GM21526 (cell line): Measurements from ENCODE around the gene GINS1.

ENCODE experiments used
- ATAC-seq: cut with Tn5 transposase; IDR thresholded peaks from one replicate; pipeline ENCODE4 v1.9.1; 2021; ENCODE audit warnings: moderate library complexity; ENCODE audit not compliant: unreplicated experiment, low FRiP score

GINS1 gene

GRCh38 chr20:25490656-25491445, 83.4 kb downstream of the GINS1 start:
- no peak for ATAC-seq

GRCh38 chr20:25491446-25492038, 84.1 kb downstream of the GINS1 start:
- ATAC-seq = no peak

DNA sequence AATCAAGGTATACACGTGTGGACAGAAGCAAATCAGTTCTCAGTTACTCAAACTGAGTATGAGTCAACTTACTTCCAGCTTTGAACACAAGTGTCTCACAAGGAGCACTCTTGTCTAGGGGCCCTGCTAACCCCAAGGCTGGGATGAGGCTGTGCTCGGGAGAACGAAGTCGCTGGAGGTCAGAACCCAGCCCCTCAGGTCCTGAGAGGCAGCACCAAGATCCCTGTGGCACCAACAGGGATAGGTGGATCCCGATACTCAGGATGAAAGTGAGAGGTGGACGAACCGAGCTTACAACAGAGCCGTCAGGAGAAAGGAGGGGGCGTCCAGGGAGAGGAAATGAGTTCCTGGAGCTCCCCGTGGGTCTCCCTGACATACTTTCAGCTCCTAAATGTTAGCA, 85.7 kb downstream of the GINS1 start:
- ATAC-seq = no peak

DNA sequence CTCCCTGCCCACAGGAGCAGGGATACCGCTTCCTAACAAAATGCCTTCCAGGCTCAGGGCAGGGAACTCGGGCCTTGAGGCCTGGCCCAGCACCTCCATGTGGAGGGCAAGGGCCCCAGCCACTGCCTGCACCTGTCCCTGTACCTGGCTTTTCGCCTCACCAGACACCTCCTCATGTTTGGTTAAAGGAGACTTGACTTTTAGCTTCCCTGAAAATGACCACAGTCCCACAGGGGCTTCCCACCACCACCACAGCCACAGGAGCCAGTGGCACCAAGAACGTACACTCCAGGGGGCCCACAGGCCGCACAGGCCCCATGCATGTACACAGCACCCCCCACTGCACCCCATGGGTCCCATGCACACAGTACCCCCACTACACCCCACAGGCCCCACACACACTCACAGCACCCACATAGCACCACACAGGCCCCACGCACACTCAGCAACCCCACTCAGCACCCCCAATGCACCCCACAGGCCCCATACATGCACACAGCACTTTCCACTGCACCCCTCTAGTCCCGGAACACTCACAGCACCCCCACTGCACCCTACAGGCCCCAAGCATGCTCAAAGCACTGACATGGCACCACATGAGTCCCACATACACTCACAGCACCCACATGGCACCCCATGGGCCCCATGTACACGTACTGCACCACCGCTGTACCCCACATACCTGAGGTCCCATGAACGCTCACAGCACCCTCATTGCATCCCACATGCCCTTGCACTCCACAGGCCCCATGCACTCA, 86.5 kb downstream of the GINS1 start:
- no peak for ATAC-seq

- ATAC-seq = no peak
Measured at GRCh38 chr20:25494506-25495188, 87.2 kb downstream of the GINS1 start.

- ATAC-seq = no peak
Measured at GRCh38 chr20:25495189-25495824, 87.8 kb downstream of the GINS1 start.

DNA sequence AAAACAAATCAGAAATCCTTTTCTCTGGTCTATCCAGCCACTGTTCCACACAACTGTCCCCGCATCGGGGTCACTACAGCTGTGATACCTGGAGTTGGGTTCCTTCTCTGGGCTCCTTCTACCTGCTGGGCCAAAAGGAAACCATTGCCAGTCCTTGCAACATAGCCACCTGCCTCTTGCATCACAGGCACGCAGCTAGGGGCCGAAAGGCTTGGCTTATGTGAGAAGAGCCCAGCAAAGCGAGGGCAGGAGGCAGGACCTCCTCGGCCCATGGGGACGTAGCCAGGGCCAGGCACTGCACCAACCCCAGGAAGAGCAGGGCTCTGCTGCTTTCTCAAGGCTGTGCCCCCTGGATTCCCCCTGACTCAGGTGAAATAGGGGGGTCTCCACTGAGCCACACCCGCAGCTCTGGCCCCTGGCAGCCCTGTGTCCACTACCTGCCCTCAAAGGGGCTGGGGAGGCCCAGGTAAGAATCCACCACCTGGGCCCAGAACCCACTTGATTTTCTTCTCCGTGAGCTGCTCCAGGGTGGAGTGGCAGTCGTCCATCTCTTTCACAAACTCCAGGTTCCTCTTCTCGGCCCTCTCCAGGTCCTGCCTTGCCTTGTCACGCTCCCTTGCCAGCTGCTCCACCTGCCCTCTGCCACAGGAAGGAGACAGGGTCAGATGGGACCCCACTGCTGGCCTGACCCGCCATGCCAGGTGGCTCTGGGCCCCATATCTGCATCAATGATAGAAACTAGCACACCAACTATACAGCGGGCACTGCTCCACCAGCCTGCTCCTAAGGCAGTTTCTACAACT, 88.9 kb downstream of the GINS1 start:
- ATAC-seq = no peak

DNA sequence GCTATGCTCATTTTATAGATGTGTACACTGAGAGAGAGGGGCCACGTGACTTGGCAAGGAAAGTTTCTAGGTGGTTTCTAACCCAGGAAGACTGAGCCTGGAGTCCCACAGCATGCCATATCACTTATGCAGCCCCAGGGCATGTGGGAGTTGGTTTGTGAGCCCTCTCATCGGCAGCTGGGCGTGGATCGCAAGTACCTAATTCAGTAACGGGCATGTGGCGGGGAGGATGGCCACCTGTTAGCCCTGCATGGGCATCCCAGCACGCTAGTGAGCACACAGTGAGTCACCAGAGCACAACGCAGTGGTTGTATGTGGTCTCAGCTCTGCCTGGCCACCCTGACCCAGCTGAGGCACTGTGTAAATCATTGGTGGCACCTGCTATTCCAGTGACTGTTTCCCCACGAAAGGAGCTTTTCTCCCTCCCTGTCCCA, 89.5 kb downstream of the GINS1 start:
- ATAC-seq = no peak

GRCh38 chr20:25497586-25498279, 90.3 kb downstream of the GINS1 start:
- ATAC-seq = no peak
